Keratinocyte (primary cell): ENCODE measurements around the gene SDF2L1. TPM values are rescaled to one million over a fixed set of nuclear protein-coding genes. Genes with fewer than 3 reads are reported as not detected.
A peak's percentile ranks its signal among the peaks of the same experiment; 100 is the strongest.
"Not testable (repeated sequence)": the region's sequence is repeated elsewhere in the genome, so short reads cannot be mapped to it uniquely, and the experiment has no call there.

ENCODE experiments used
- DNase-seq: peaks from one replicate; pipeline ENCODE4 v3.0.0-alpha.2; 2011; ENCODE audit warnings: low read depth, missing footprints, low spot score
- FAIRE-seq: peaks from 2 replicates; lab custom pipeline; 2011; peaks lifted over from hg19 to GRCh38; lab: Jason Lieb, UNC
- H2AFZ ChIP-seq: 2 replicates; pipeline ENCODE4 v1.6.0; 2012; ENCODE audit warnings: low read length, control low read depth, inconsistent platforms; ENCODE audit not compliant: control insufficient read depth
- H3K27ac ChIP-seq: 2 replicates; pipeline ENCODE4 v1.5.1; 2011; ENCODE audit warnings: low read length; ENCODE audit not compliant: control insufficient read depth, insufficient read depth
- H3K27me3 ChIP-seq: 3 replicates; pipeline ENCODE4 v1.6.0; 2011; ENCODE audit warnings: low read length; ENCODE audit not compliant: control insufficient read depth, insufficient read depth; ENCODE audit errors: extremely low read depth
- H3K36me3 ChIP-seq, 2 experiments: 2 replicates in 1 of 2; 3 replicates in 1 of 2; pipeline ENCODE4 v1.5.1; 2011; ENCODE audit warnings: low read length in 2 of 2, mild to moderate bottlenecking in 1 of 2; ENCODE audit not compliant: control insufficient read depth in 2 of 2, insufficient read depth in 2 of 2; ENCODE audit errors: extremely low read depth in 1 of 2
- H3K4me1 ChIP-seq: 3 replicates; pipeline ENCODE4 v1.5.1; 2011; ENCODE audit warnings: low read length; ENCODE audit not compliant: control insufficient read depth, insufficient read depth; ENCODE audit errors: extremely low read depth
- H3K4me2 ChIP-seq: 3 replicates; pipeline ENCODE4 v1.6.0; 2011; ENCODE audit warnings: low read depth, low read length; ENCODE audit not compliant: control insufficient read depth, insufficient read depth; ENCODE audit errors: extremely low read depth
- H3K4me3 ChIP-seq, 3 experiments: fragments of 200-600 bp in 1 of 3; sonication (generic) in 1 of 3; 2 replicates in 2 of 3; 3 replicates in 1 of 3; pipeline ENCODE4 v1.5.1; 2011 to 2016; ENCODE audit warnings: low read length in 3 of 3, mild to moderate bottlenecking in 3 of 3, control low read depth in 2 of 3, inconsistent platforms in 1 of 3, low read depth in 1 of 3, mixed read lengths in 1 of 3, mixed run types in 1 of 3, moderate library complexity in 1 of 3; ENCODE audit not compliant: control insufficient read depth in 2 of 3, insufficient read depth in 2 of 3; ENCODE audit errors: extremely low read depth in 1 of 3
- H3K79me2 ChIP-seq: 2 replicates; pipeline ENCODE4 v1.6.0; 2012; ENCODE audit warnings: low read length; ENCODE audit not compliant: control insufficient read depth, insufficient read depth
- H3K9ac ChIP-seq: 3 replicates; pipeline ENCODE4 v1.6.0; 2011; ENCODE audit warnings: low read length; ENCODE audit not compliant: control insufficient read depth, insufficient read depth; ENCODE audit errors: extremely low read depth
- H3K9me1 ChIP-seq: 3 replicates; pipeline ENCODE4 v1.6.0; 2011; ENCODE audit warnings: low read length; ENCODE audit not compliant: control insufficient read depth, insufficient read depth; ENCODE audit errors: extremely low read depth
- H3K9me3 ChIP-seq: 2 replicates; pipeline ENCODE4 v1.5.1; 2012; ENCODE audit warnings: low read depth, low read length; ENCODE audit not compliant: control insufficient read depth
- H4K20me1 ChIP-seq: 3 replicates; pipeline ENCODE4 v1.6.0; 2011; ENCODE audit warnings: low read length; ENCODE audit not compliant: control insufficient read depth, insufficient read depth; ENCODE audit errors: extremely low read depth
- CTCF ChIP-seq, 3 experiments: IDR thresholded peaks in 1 of 3; conservative IDR thresholded peaks in 1 of 3; optimal IDR thresholded peaks in 1 of 3; 2 replicates in 2 of 3; 3 replicates in 1 of 3; pipeline versions ENCODE3 to v1.5.1; 2011; ENCODE audit warnings: low read length in 3 of 3, mild to moderate bottlenecking in 3 of 3, moderate library complexity in 2 of 3, control low read depth in 1 of 3, inconsistent platforms in 1 of 3; ENCODE audit not compliant: insufficient read depth in 2 of 3; ENCODE audit errors: extremely low read depth in 1 of 3
- EZH2 ChIP-seq: IDR thresholded peaks from one replicate; pipeline ENCODE4 v1.6.1; 2012; ENCODE audit warnings: inconsistent platforms, mild to moderate bottlenecking, low read length, moderate library complexity
- dilution Hi-C: fragments of 300-500 bp; cut with MboI; formaldehyde crosslinking; loops from one replicate; pipeline ENCODE4 v1.7.0; 2020; ENCODE audit warnings: low sequenced_read_pairs; ENCODE audit not compliant: extremely low pct_ligation_motif_present
- polyA plus RNA-seq, 5 experiments: library from polyadenylated mRNA; depleted of rRNA in 3 of 5; stranded (reverse) in 3 of 5; stranded (forward) in 1 of 5; unstranded in 1 of 5; fragments of >200 nt; gene quantifications; 1 replicate in 1 of 5; 2 replicates in 3 of 5; 3 replicates in 1 of 5; pipeline versions ENCODE4 v1.2.1 to v1.2.3, GENCODE V29; 2011 to 2012; ENCODE audit warnings: missing spikeins in 2 of 5, low read depth in 1 of 5, low replicate concordance in 1 of 5

SDF2L1 gene
- polyA plus RNA-seq, 1 donor (not counting 4 experiments of a cell fraction or from before 2014, with no cell fraction given) = 25.6 TPM

- peak overlapping the region; percentile 78 for H3K27ac ChIP-seq
- H3K36me3 ChIP-seq = peaks cover 12% of the 10 kb centered on the region in 2 experiments
- H3K9me3 ChIP-seq = no peaks in the 10 kb centered on the region
- peak overlapping the region; percentile 91 for H3K9ac ChIP-seq
- peaks cover 11% of the 10 kb centered on the region for H4K20me1 ChIP-seq
- no peak for DNase-seq
- peak overlapping the region; percentile 73 to 89 (median 88) for H3K4me3 ChIP-seq
- H3K27me3 ChIP-seq = no peaks in the 10 kb centered on the region
- TF ChIP-seq EZH2 = no peak
- peak; percentile 23 to 58 (median 27) for TF ChIP-seq CTCF (optimal IDR thresholded peaks at IDR 0.05 in 1 of 3, IDR thresholded peaks at IDR 0.05 in 1 of 3, conservative IDR thresholded peaks at IDR 0.05 in 1 of 3; ENCODE audit: extremely low read depth in 1 of 3, insufficient read depth in 2 of 3, low read length in 3 of 3)
- no peaks in the 10 kb centered on the region for H3K9me1 ChIP-seq
- peak overlapping the region; percentile 86 for H3K4me2 ChIP-seq
- FAIRE-seq = no peak
- H3K79me2 ChIP-seq = peaks cover 23% of the 10 kb centered on the region
- dilution Hi-C loops = no loop called here
- H2AFZ ChIP-seq = no peak overlapping the region
- peaks cover 17% of the 10 kb centered on the region for H3K4me1 ChIP-seq
Measured at GRCh38 chr22:21643533-21644357, 1.6 kb downstream of the SDF2L1 start.

- H3K27ac ChIP-seq, DNase-seq, H3K27me3 ChIP-seq, H3K9me3 ChIP-seq, H3K9me1 ChIP-seq, H3K4me3 ChIP-seq, dilution Hi-C loops, H3K4me2 ChIP-seq, H2AFZ ChIP-seq, FAIRE-seq, H3K9ac ChIP-seq: not testable (repeated sequence)
- Histone ChIP-seq H3K4me1 (peaks cover 17% of the 10 kb centered on the region), H3K79me2 (peaks cover 23% of the 10 kb centered on the region), H4K20me1 (peaks cover 11% of the 10 kb centered on the region), H3K36me3 (peaks cover 14 to 18% of the 10 kb centered on the region in 2 experiments)
Measured at GRCh38 chr22:21645513-21645912, 3.4 kb downstream of the SDF2L1 start.
